Activated CD8-positive, alpha-beta memory T cell treated with anti-CD3 and anti-CD28 coated beads for 24 hours (primary cell): Measurements from ENCODE around the gene LAT.
A peak's percentile ranks its signal among the peaks of the same experiment; 100 is the strongest.
"Not testable (repeated sequence)": the region's sequence is repeated elsewhere in the genome, so short reads cannot be mapped to it uniquely, and the experiment has no call there.

ENCODE experiments used
- DNase-seq: peaks from one replicate; pipeline ENCODE4 v3.0.0-alpha.2; 2020

LAT gene

GRCh38 chr16:28984619-28985135 lies at the start of gene LAT:
LAT (plus strand) TSS chr16:28985052; CDS start chr16:28985418, 366 bp downstream.
- peak; percentile 90 for DNase-seq

GRCh38 chr16:28935346-28935745 lies 49.5 kb upstream of the LAT start:
- DNase-seq, result no peak

GRCh38 chr16:28935924-28936783 lies 48.7 kb upstream of the LAT start:
- DNase-seq, result peak; percentile 93

GRCh38 chr16:28936784-28937155 lies 48.1 kb upstream of the LAT start:
- DNase-seq, result no peak

GRCh38 chr16:28937222-28937876 lies 47.5 kb upstream of the LAT start:
- no peak for DNase-seq

- DNase-seq, result no peak
Measured at GRCh38 chr16:28938721-28939120, 46.1 kb upstream of the LAT start.

- not testable (repeated sequence) for DNase-seq
Measured at GRCh38 chr16:28939825-28940224, 45.0 kb upstream of the LAT start.

GRCh38 chr16:28943281-28943680 lies 41.6 kb upstream of the LAT start:
- no peak for DNase-seq

GRCh38 chr16:28946681-28947080 lies 38.2 kb upstream of the LAT start:
- no peak for DNase-seq

GRCh38 chr16:28950648-28951409 lies 34.0 kb upstream of the LAT start, which contains the start of gene NFATC2IP:
NFATC2IP (plus strand) TSS chr16:28950937; CDS start chr16:28951012, 75 bp downstream.
- peak; percentile 100 for DNase-seq

GRCh38 chr16:28951410-28951943 lies 33.4 kb upstream of the LAT start:
- no peak for DNase-seq

- DNase-seq, result no peak
Measured at GRCh38 chr16:28958216-28958615, 26.6 kb upstream of the LAT start.

GRCh38 chr16:28958836-28959235 lies 26.0 kb upstream of the LAT start:
- DNase-seq, result no peak

GRCh38 chr16:28964072-28964471 lies 20.8 kb upstream of the LAT start:
- DNase-seq, result no peak

GRCh38 chr16:28964496-28964895 lies 20.4 kb upstream of the LAT start:
- DNase-seq, result no peak

GRCh38 chr16:28967156-28967555 lies 17.7 kb upstream of the LAT start:
- DNase-seq, result no peak

- not testable (repeated sequence) for DNase-seq
Measured at GRCh38 chr16:28969696-28970095, 15.2 kb upstream of the LAT start.

- DNase-seq, result peak; percentile 74
Measured at GRCh38 chr16:28974007-28974436, 10.8 kb upstream of the LAT start.

GRCh38 chr16:28974437-28975157 lies 10.3 kb upstream of the LAT start, which contains the start of gene SPNS1:
SPNS1 (plus strand) TSS chr16:28974778; CDS start chr16:28975152, 374 bp downstream.
- DNase-seq, result peak; percentile 95

GRCh38 chr16:28975158-28975599 lies 9.7 kb upstream of the LAT start:
- DNase-seq, result no peak

GRCh38 chr16:28977703-28978662 lies 6.9 kb upstream of the LAT start:
- DNase-seq, result no peak
